ENCODE measurements around the gene DOCK3. TPM values are rescaled to one million over a fixed set of nuclear protein-coding genes. Genes with fewer than 3 reads are reported as not detected.

DOCK3 gene
- polyA plus RNA-seq, 4 donors = 0.13 to 0.34 TPM; not detected in 2

GRCh38 chr3:51374456-51374855, 699.7 kb downstream of the DOCK3 start:
- FAIRE-seq = no peak
- WGBS, 3 donors = 91 to 95% (median 94%) methylated on average over 11 of the region's 11 CpGs

GRCh38 chr3:51375136-51375535, 700.4 kb downstream of the DOCK3 start:
- Histone ChIP-seq H3K4me3 (ENCODE audit: low read depth in 1 of 3, low read length in 3 of 3) (no peak overlapping the region), H3K4me1 (ENCODE audit: control insufficient read depth in 3 of 3, insufficient read depth in 2 of 3, low read depth in 1 of 3, low read length in 2 of 3) (no peaks in the 10 kb centered on the region), H3K27me3 (ENCODE audit: control insufficient read depth in 3 of 3, insufficient read depth in 3 of 3, low read length in 3 of 3) (no peaks in the 10 kb centered on the region), H3K27ac (ENCODE audit: low read depth in 1 of 3, low read length in 2 of 3) (no peak overlapping the region), H3K9me3 (ENCODE audit: control insufficient read depth in 2 of 2, insufficient read depth in 1 of 2, low read depth in 1 of 2, low read length in 1 of 2) (no peaks in the 10 kb centered on the region), H3K36me3 (ENCODE audit: control insufficient read depth in 3 of 3, insufficient read depth in 2 of 3, low read depth in 1 of 3, low read length in 3 of 3) (no peaks in the 10 kb centered on the region)
- DNase-seq (no peak), FAIRE-seq (no peak)

More at GRCh38 chr3:51374456-51374855, 699.7 kb downstream of the DOCK3 start:
- Histone ChIP-seq H3K4me1 (ENCODE audit: control insufficient read depth in 3 of 3, insufficient read depth in 2 of 3, low read depth in 1 of 3, low read length in 2 of 3) (no peaks in the 10 kb centered on the region), H3K27ac (ENCODE audit: low read depth in 1 of 3, low read length in 2 of 3) (no peak overlapping the region), H3K36me3 (ENCODE audit: control insufficient read depth in 3 of 3, insufficient read depth in 2 of 3, low read depth in 1 of 3, low read length in 3 of 3) (no peaks in the 10 kb centered on the region), H3K27me3 (ENCODE audit: control insufficient read depth in 3 of 3, insufficient read depth in 3 of 3, low read length in 3 of 3) (no peaks in the 10 kb centered on the region), H3K4me3 (ENCODE audit: low read depth in 1 of 3, low read length in 3 of 3) (no peak overlapping the region), H3K9me3 (ENCODE audit: control insufficient read depth in 2 of 2, insufficient read depth in 1 of 2, low read depth in 1 of 2, low read length in 1 of 2) (no peaks in the 10 kb centered on the region)
- no peak for DNase-seq

GRCh38 chr3:51375571-51375970, 700.8 kb downstream of the DOCK3 start:
- Histone ChIP-seq H3K9me3 (ENCODE audit: control insufficient read depth in 2 of 2, insufficient read depth in 1 of 2, low read depth in 1 of 2, low read length in 1 of 2) (no peaks in the 10 kb centered on the region), H3K36me3 (ENCODE audit: control insufficient read depth in 3 of 3, insufficient read depth in 2 of 3, low read depth in 1 of 3, low read length in 3 of 3) (no peaks in the 10 kb centered on the region), H3K4me3 (ENCODE audit: low read depth in 1 of 3, low read length in 3 of 3) (no peak overlapping the region), H3K27me3 (ENCODE audit: control insufficient read depth in 3 of 3, insufficient read depth in 3 of 3, low read length in 3 of 3) (no peaks in the 10 kb centered on the region), H3K27ac (ENCODE audit: low read depth in 1 of 3, low read length in 2 of 3) (no peak overlapping the region), H3K4me1 (ENCODE audit: control insufficient read depth in 3 of 3, insufficient read depth in 2 of 3, low read depth in 1 of 3, low read length in 2 of 3) (no peaks in the 10 kb centered on the region)
- FAIRE-seq = no peak
- 77 to 89% (median 88%) methylated on average over 8 of the region's 8 CpGs for WGBS, 3 donors
- DNase-seq = no peak

- 65 to 82% (median 79%) methylated on average over 5 of the region's 5 CpGs for WGBS, 3 donors
- Histone ChIP-seq H3K27ac (ENCODE audit: low read depth in 1 of 3, low read length in 2 of 3) (no peak overlapping the region), H3K4me1 (ENCODE audit: control insufficient read depth in 3 of 3, insufficient read depth in 2 of 3, low read depth in 1 of 3, low read length in 2 of 3) (no peaks in the 10 kb centered on the region), H3K9me3 (ENCODE audit: control insufficient read depth in 2 of 2, insufficient read depth in 1 of 2, low read depth in 1 of 2, low read length in 1 of 2) (no peaks in the 10 kb centered on the region), H3K36me3 (ENCODE audit: control insufficient read depth in 3 of 3, insufficient read depth in 2 of 3, low read depth in 1 of 3, low read length in 3 of 3) (no peaks in the 10 kb centered on the region), H3K27me3 (ENCODE audit: control insufficient read depth in 3 of 3, insufficient read depth in 3 of 3, low read length in 3 of 3) (no peaks in the 10 kb centered on the region), H3K4me3 (ENCODE audit: low read depth in 1 of 3, low read length in 3 of 3) (no peak overlapping the region)
- FAIRE-seq (no peak), DNase-seq (no peak)
Observed at GRCh38 chr3:51378065-51378464, 703.3 kb downstream of the DOCK3 start.

- DNase-seq (no peak), FAIRE-seq (no peak)
- Histone ChIP-seq H3K4me3 (ENCODE audit: low read depth in 1 of 3, low read length in 3 of 3) (no peak overlapping the region), H3K27me3 (ENCODE audit: control insufficient read depth in 3 of 3, insufficient read depth in 3 of 3, low read length in 3 of 3) (no peaks in the 10 kb centered on the region), H3K4me1 (ENCODE audit: control insufficient read depth in 3 of 3, insufficient read depth in 2 of 3, low read depth in 1 of 3, low read length in 2 of 3) (peaks cover 0 to 5% (median 0%) of the 10 kb centered on the region in 3 donors), H3K27ac (ENCODE audit: low read depth in 1 of 3, low read length in 2 of 3) (no peak overlapping the region), H3K36me3 (ENCODE audit: control insufficient read depth in 3 of 3, insufficient read depth in 2 of 3, low read depth in 1 of 3, low read length in 3 of 3) (no peaks in the 10 kb centered on the region), H3K9me3 (ENCODE audit: control insufficient read depth in 2 of 2, insufficient read depth in 1 of 2, low read depth in 1 of 2, low read length in 1 of 2) (no peaks in the 10 kb centered on the region)
- 81 to 96% (median 85%) methylated on average over 2 of the region's 2 CpGs for WGBS, 3 donors
Observed at GRCh38 chr3:51378726-51379125, 704.0 kb downstream of the DOCK3 start.

GRCh38 chr3:51379301-51379700, 704.6 kb downstream of the DOCK3 start:
- Histone ChIP-seq H3K9me3 (ENCODE audit: control insufficient read depth in 2 of 2, insufficient read depth in 1 of 2, low read depth in 1 of 2, low read length in 1 of 2) (no peaks in the 10 kb centered on the region), H3K27me3 (ENCODE audit: control insufficient read depth in 3 of 3, insufficient read depth in 3 of 3, low read length in 3 of 3) (no peaks in the 10 kb centered on the region), H3K36me3 (ENCODE audit: control insufficient read depth in 3 of 3, insufficient read depth in 2 of 3, low read depth in 1 of 3, low read length in 3 of 3) (no peaks in the 10 kb centered on the region), H3K4me1 (ENCODE audit: control insufficient read depth in 3 of 3, insufficient read depth in 2 of 3, low read depth in 1 of 3, low read length in 2 of 3) (peaks cover 0 to 5% (median 0%) of the 10 kb centered on the region in 3 donors), H3K27ac (ENCODE audit: low read depth in 1 of 3, low read length in 2 of 3) (no peak overlapping the region), H3K4me3 (ENCODE audit: low read depth in 1 of 3, low read length in 3 of 3) (no peak overlapping the region)
- no peak for DNase-seq
- no peak for FAIRE-seq
- 66 to 88% (median 74%) methylated on average over 8 of the region's 8 CpGs for WGBS, 3 donors

GRCh38 chr3:51379746-51380455, 705.2 kb downstream of the DOCK3 start:
- 83 to 86% (median 86%) methylated on average over 8 of the region's 8 CpGs for WGBS, 3 donors
- Histone ChIP-seq H3K4me3 (ENCODE audit: low read depth in 1 of 3, low read length in 3 of 3) (no peak overlapping the region), H3K27ac (ENCODE audit: low read depth in 1 of 3, low read length in 2 of 3) (no peak overlapping the region), H3K4me1 (ENCODE audit: control insufficient read depth in 3 of 3, insufficient read depth in 2 of 3, low read depth in 1 of 3, low read length in 2 of 3) (peaks cover 0 to 5% (median 0%) of the 10 kb centered on the region in 3 donors), H3K27me3 (ENCODE audit: control insufficient read depth in 3 of 3, insufficient read depth in 3 of 3, low read length in 3 of 3) (no peaks in the 10 kb centered on the region), H3K36me3 (ENCODE audit: control insufficient read depth in 3 of 3, insufficient read depth in 2 of 3, low read depth in 1 of 3, low read length in 3 of 3) (no peaks in the 10 kb centered on the region), H3K9me3 (ENCODE audit: control insufficient read depth in 2 of 2, insufficient read depth in 1 of 2, low read depth in 1 of 2, low read length in 1 of 2) (no peaks in the 10 kb centered on the region)
- FAIRE-seq (no peak), DNase-seq (no peak)

- Histone ChIP-seq H3K4me1 (ENCODE audit: control insufficient read depth in 3 of 3, insufficient read depth in 2 of 3, low read depth in 1 of 3, low read length in 2 of 3) (peaks cover 0 to 5% (median 0%) of the 10 kb centered on the region in 3 donors), H3K27ac (ENCODE audit: low read depth in 1 of 3, low read length in 2 of 3) (no peak overlapping the region), H3K4me3 (ENCODE audit: low read depth in 1 of 3, low read length in 3 of 3) (no peak overlapping the region), H3K36me3 (ENCODE audit: control insufficient read depth in 3 of 3, insufficient read depth in 2 of 3, low read depth in 1 of 3, low read length in 3 of 3) (no peaks in the 10 kb centered on the region), H3K27me3 (ENCODE audit: control insufficient read depth in 3 of 3, insufficient read depth in 3 of 3, low read length in 3 of 3) (no peaks in the 10 kb centered on the region), H3K9me3 (ENCODE audit: control insufficient read depth in 2 of 2, insufficient read depth in 1 of 2, low read depth in 1 of 2, low read length in 1 of 2) (no peaks in the 10 kb centered on the region)
- WGBS, 3 donors = 83 to 86% (median 85%) methylated on average over 15 of the region's 15 CpGs
- DNase-seq (no peak), FAIRE-seq (no peak)
Observed at GRCh38 chr3:51380601-51381332, 706.0 kb downstream of the DOCK3 start.

Measured in small intestine (tissue), 7 donors.